ENCODE data around the gene CSRP1.

- no peak for TF ChIP-seq POLR2AphosphoS5 (IDR thresholded peaks at IDR 0.05; ENCODE audit: low read depth, low read length)
- TF ChIP-seq TAF1 (IDR thresholded peaks at IDR 0.05; ENCODE audit: borderline replicate concordance, insufficient read depth, low read length), result no peak
Measured at GRCh38 chr1:201533836-201534235, 26.9 kb upstream of the CSRP1 start.
